NCI-H128 (cell line): Measurements from ENCODE around the gene EPHB2.

ENCODE experiments used
- DNase-seq: peaks from one replicate; lab custom pipeline; 2025; ENCODE audit not compliant: unreplicated experiment; lab: John Stamatoyannopoulos, UW

EPHB2 gene

GRCh38 chr1:22721122-22721873, 10.7 kb downstream of the EPHB2 start:
- no peak for DNase-seq

GRCh38 chr1:22722901-22723550, 12.4 kb downstream of the EPHB2 start:
- DNase-seq = no peak

GRCh38 chr1:22727873-22728272, 17.2 kb downstream of the EPHB2 start:
- no peak for DNase-seq

DNA sequence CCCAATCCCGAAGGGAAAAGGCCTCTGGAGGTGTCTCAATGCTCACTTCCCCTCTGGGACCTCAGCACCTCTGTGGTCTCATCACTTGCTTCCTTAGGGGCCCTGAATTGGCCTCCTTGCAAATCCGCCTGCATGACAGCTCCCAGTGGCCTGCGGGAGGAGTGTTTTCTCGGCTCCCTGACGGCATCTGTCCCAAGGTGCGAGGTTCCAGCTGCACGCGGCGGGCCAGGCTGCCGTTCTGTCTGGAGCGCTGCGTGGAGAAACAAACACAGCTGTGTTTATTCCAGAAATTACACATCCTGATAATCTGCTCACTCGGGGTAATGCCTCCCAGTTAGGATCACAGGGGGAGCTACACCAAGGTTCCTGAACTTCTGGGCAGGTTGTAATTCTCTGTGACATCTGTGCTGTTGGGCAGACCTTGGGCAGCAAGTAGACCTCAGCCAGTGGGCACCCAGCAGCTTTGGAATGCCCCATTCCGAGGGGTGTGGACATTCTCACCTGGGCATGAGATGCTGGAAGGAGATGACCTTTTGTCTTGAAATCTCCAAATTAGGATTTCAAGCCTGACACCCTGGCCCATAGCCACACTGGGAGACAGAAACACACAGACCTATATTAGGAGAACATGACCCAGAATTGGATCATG, 18.2 kb downstream of the EPHB2 start:
- DNase-seq = no peak

- DNase-seq = no peak
Measured at GRCh38 chr1:22729400-22729773, 18.7 kb downstream of the EPHB2 start.

- DNase-seq = no peak
Measured at GRCh38 chr1:22729912-22730311, 19.3 kb downstream of the EPHB2 start.

DNA sequence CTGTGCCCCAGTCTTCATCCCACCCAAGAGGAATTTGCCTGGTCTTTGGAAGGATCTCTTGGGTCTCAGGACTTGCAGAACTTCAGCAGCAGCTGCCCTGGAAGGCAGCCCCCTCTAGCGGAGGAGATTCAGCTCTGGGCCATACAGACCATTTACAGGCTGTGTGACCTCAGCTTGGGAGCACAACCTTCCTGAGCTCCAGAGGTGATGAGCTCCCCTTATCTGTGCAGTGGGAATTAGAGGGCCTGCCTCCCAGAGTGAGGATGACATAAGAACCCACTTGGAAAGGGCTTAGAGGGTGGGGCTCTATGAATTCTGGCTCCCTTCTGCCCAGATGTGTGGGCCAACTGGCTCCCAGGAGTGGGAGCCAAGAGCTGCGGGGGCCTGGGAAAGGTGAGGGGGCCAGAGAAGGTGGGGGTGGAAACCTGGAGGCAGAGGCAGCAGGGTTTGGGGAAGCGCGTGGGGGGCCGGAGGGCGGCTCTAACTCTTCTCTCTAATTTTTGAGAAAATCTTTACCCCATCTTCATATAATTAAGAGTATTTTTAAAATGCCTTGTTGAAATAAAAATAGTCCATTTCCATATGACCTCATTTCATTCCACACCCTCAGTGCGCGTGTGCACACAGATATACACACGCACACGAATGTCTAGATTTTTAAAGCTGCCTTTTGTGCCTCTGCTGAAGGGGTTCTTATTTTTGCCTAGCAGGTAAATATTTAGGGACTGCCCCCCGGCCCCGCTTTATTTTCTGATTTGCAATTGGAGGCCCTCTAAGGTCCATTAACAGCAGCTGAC, 21.5 kb downstream of the EPHB2 start:
- DNase-seq = no peak

GRCh38 chr1:22733643-22734042, 23.0 kb downstream of the EPHB2 start:
- DNase-seq = no peak

DNA sequence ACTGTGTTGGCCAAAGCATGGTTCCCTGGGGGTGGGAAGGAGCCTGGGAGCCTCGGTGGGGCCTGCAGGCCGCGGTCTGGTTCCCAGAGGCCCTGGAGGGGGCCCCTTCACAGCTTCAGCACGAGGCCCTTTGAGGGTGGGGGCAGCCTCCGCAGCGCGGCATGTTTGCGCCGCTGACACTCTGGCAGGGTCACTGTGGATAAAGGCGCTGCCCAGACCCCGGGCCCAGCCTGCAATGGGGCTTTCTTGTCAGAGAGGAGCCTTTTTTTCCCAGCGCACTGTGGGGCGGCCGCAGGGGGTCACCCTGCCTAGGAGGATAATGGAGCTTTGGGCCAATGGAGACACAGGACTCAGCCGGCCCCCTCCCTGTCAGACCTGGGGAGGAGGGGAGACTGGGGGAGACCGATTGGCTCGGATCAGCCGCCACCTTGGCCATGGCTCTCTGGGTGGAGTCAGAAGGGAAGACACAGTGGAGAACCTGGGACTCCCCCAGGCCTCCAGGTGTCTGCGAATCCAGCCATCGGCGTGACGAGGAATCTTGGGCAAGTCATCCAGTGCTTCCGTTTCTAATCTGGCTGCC, 26.0 kb downstream of the EPHB2 start:
- DNase-seq = no peak

DNA sequence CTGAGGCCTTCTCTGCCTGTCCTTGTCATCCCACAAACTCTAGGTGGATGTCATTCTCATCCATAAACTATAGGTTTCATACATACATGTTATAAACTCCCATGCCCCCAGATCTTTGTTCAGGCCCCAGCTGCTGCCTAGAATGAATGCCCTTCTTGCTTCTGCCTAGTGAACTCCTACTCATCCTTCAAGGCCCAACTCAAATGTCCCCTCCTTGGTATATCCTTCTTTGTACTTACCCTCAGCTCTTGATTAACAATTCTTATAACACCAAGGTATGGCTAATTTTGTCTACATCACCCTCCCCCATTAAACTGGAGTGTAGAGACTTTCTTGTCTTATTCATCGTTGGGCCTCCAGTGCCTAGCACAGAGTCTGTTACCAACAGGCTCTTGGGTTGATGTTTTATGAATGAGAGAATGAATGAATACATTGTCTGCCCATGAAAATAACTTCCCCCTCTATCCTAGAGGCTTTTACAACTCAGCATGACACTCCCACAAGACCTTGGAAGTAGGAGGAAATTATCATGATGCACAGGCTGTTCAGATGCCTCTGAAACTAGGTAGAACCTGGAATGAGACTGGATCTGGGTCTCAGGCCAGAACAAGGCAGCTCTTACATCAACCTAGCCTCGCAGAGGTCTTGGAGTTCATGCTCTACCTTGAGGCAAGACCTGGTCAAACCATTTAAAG, 26.9 kb downstream of the EPHB2 start:
- DNase-seq = no peak

GRCh38 chr1:22738069-22738435, 27.4 kb downstream of the EPHB2 start:
- no peak for DNase-seq

DNA sequence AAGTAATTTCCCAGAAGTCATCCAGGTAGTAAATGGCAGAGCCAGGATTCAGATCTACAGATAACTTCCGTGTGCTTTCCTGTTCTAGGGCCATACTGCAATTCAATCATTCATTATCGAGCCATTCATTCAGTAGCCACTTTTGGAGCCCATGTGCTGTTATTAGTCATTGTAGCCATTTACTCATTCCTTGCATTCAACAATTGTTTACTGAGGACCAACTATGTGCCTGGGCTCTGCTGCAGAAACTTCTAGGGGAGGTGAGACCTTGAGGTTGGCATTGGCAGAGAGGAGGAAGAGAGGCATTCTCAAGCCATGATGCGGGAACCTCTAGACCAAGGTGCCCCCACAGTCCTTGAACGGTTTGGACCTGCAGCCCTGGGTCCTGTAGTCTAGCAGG, 27.9 kb downstream of the EPHB2 start:
- no peak for DNase-seq

GRCh38 chr1:22739648-22740385, 29.2 kb downstream of the EPHB2 start:
- DNase-seq = no peak

DNA sequence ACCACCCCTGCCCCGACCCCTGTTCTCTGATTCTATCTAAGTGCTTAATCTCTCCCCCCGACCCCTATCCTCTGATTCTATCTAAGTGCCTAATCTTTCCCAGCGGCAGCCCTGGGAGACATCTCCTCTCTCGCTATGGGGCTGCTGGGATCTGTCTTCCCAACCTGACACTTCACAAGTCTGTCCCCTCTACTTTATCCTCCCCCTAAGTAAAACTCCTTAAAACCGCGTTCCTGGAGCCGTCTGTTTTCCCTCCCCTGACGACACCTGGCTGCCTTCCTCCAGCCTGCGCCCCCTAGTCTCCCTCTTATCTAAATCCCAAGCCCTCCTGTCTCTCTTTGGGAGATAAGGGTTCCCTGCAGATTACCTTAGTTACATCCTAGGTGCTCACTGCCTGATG, 30.5 kb downstream of the EPHB2 start:
- DNase-seq = no peak

- no peak for DNase-seq
Measured at GRCh38 chr1:22745669-22746585, 35.3 kb downstream of the EPHB2 start.

DNA sequence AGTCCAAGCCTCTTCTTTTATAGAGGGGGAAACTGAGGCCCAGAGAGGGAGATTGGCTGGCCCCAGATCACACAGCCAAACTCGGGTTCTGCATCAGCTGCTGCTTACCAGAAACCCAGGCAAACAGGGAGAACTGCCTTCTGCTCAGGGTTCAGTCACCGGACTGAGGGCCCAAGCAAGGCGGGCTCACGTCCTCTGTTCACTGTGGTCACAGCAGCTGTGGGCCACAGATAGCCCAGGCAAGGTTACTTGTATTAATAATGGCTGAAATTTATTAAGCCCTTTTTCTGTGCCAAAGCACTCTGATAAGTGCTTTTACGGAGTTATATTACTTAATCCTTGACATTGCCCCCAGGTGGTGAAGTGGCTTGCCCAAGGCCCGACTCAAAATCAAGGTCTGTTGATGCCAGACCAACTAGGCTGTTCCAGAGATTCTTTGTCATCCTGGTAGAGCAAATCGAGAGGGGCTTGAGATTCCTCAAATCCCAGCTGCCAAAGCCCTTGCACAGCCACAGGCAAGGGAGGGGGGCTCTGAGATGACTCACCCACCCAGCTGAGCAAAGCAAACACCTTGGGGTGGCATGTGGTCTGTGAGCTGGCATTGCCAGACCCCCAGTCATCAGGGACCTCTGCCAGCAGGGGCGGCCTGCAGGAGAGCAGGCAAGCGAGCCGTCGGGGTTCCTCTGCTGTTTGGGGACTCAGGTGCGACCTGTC, 36.5 kb downstream of the EPHB2 start:
- no peak for DNase-seq

DNA sequence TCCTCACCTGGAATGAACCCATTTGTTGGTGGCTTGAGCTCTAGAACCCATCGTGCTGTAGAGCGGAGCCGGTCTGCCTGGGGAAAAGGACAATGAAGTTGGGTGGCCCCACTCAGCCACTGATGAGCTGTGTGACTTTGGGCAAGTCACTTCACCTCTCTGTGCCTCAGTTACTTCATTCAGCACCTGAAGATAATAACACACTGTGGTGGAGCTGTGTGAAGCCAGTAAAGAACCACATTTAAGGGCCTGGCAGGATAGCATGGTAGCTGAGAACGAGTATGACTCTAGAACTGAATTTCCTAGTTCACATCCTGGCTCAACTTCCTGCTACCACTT, 37.1 kb downstream of the EPHB2 start:
- no peak for DNase-seq

GRCh38 chr1:22749503-22749902, 38.9 kb downstream of the EPHB2 start:
- DNase-seq = no peak
